ENCODE measurements around the gene MUC21.

Gene MUC21

GRCh38 chr6:30983439-30983838 is at the start of gene MUC21:
Gene MUC21 (plus strand): TSS chr6:30983718. CDS start chr6:30983959, 241 bp downstream.
- Histone ChIP-seq H3K27me3 (replicated peaks; ENCODE audit: insufficient read depth, low read length) (peaks cover 21% of the 10 kb centered on the region), H3K9me2 (replicated peaks; ENCODE audit: insufficient read depth, low read length) (no peaks in the 10 kb centered on the region), H3K36me3 (replicated peaks; ENCODE audit: insufficient read depth, low read length) (no peaks in the 10 kb centered on the region), H3K79me2 (ENCODE audit: low read length) (no peaks in the 10 kb centered on the region), H3K4me3 (ENCODE audit: low read length) (no peak within 1 kb of the TSS), H3K27ac (ENCODE audit: low read length) (no peak within 1 kb of the TSS), H3K9ac (ENCODE audit: low read length) (no peak within 1 kb of the TSS), H3K4me1 (ENCODE audit: low read length) (peaks cover 9% of the 10 kb centered on the region), H4K20me1 (ENCODE audit: insufficient read depth, low read length) (no peaks in the 10 kb centered on the region), H3K9me3 (replicated peaks; ENCODE audit: insufficient read depth, low read length) (no peaks in the 10 kb centered on the region), H2AFZ (ENCODE audit: low read length) (no peak within 1 kb of the TSS), H3F3A (ENCODE audit: insufficient read depth, low read length) (no peaks in the 10 kb centered on the region; the same call in 1 of the 2 replicates), H3K4me2 (ENCODE audit: low read depth, low read length) (no peak within 1 kb of the TSS)
- no peak for DNase-seq
- no peak for TF ChIP-seq CTCF (IDR thresholded peaks at IDR 0.05; ENCODE audit: low read length)
- TF ChIP-seq EZH2 (optimal IDR thresholded peaks at IDR 0.05; ENCODE audit: low read depth, low read length): no peak
- TF ChIP-seq EZH2phosphoT487 (IDR thresholded peaks at IDR 0.05; ENCODE audit: low read length): no peak

GRCh38 chr6:30935018-30935417 is 48.5 kb upstream of the MUC21 start:
- H3K9me3 ChIP-seq (replicated peaks; ENCODE audit: insufficient read depth, low read length): no peaks in the 10 kb centered on the region
- TF ChIP-seq EZH2 (optimal IDR thresholded peaks at IDR 0.05; ENCODE audit: low read depth, low read length): no peak
- TF ChIP-seq EZH2phosphoT487 (IDR thresholded peaks at IDR 0.05; ENCODE audit: low read length): no peak
- no peak for TF ChIP-seq CTCF (IDR thresholded peaks at IDR 0.05; ENCODE audit: low read length)
- H2AFZ ChIP-seq (ENCODE audit: low read length): no peak overlapping the region

GRCh38 chr6:30937265-30937664 is 46.3 kb upstream of the MUC21 start:
- no peaks in the 10 kb centered on the region for H3K4me1 ChIP-seq (ENCODE audit: low read length)
- no peaks in the 10 kb centered on the region for H3K9me3 ChIP-seq (replicated peaks; ENCODE audit: insufficient read depth, low read length)
- H3K9ac ChIP-seq (ENCODE audit: low read length): no peak overlapping the region
- no peak overlapping the region for H3K27ac ChIP-seq (ENCODE audit: low read length)
- no peaks in the 10 kb centered on the region for H3K9me2 ChIP-seq (replicated peaks; ENCODE audit: insufficient read depth, low read length)
- no peak for DNase-seq
- H3K79me2 ChIP-seq (ENCODE audit: low read length): no peaks in the 10 kb centered on the region
- no peak overlapping the region for H3K4me2 ChIP-seq (ENCODE audit: low read depth, low read length)
- TF ChIP-seq EZH2 (optimal IDR thresholded peaks at IDR 0.05; ENCODE audit: low read depth, low read length) (no peak), EZH2phosphoT487 (IDR thresholded peaks at IDR 0.05; ENCODE audit: low read length) (no peak), CTCF (IDR thresholded peaks at IDR 0.05; ENCODE audit: low read length) (no peak)
- H2AFZ ChIP-seq (ENCODE audit: low read length): no peak overlapping the region
- H3K27me3 ChIP-seq (replicated peaks; ENCODE audit: insufficient read depth, low read length): peaks cover 29% of the 10 kb centered on the region
- no peaks in the 10 kb centered on the region for H4K20me1 ChIP-seq (ENCODE audit: insufficient read depth, low read length)
- H3K36me3 ChIP-seq (replicated peaks; ENCODE audit: insufficient read depth, low read length): no peaks in the 10 kb centered on the region
- H3K4me3 ChIP-seq (ENCODE audit: low read length): no peak overlapping the region
- H3F3A ChIP-seq (ENCODE audit: insufficient read depth, low read length): no peaks in the 10 kb centered on the region

More at GRCh38 chr6:30935018-30935417, 48.5 kb upstream of the MUC21 start:
- no peak overlapping the region for H3K4me2 ChIP-seq (ENCODE audit: low read depth, low read length)
- H3F3A ChIP-seq (ENCODE audit: insufficient read depth, low read length): no peaks in the 10 kb centered on the region
- H4K20me1 ChIP-seq (ENCODE audit: insufficient read depth, low read length): no peaks in the 10 kb centered on the region
- no peaks in the 10 kb centered on the region for H3K9me2 ChIP-seq (replicated peaks; ENCODE audit: insufficient read depth, low read length)
- H3K36me3 ChIP-seq (replicated peaks; ENCODE audit: insufficient read depth, low read length): no peaks in the 10 kb centered on the region
- DNase-seq: no peak
- H3K4me3 ChIP-seq (ENCODE audit: low read length): no peak overlapping the region
- H3K27me3 ChIP-seq (replicated peaks; ENCODE audit: insufficient read depth, low read length): peaks cover 14% of the 10 kb centered on the region
- no peaks in the 10 kb centered on the region for H3K4me1 ChIP-seq (ENCODE audit: low read length)
- H3K9ac ChIP-seq (ENCODE audit: low read length): no peak overlapping the region
- H3K79me2 ChIP-seq (ENCODE audit: low read length): no peaks in the 10 kb centered on the region
- H3K27ac ChIP-seq (ENCODE audit: low read length): no peak overlapping the region

Data from MM.1S (cell line).